OCI-LY1 (cell line): ENCODE results near the gene CDH26.

Source experiments
- H2AFZ ChIP-seq: fragments of 200-600 bp; sonication (generic), shearing (Covaris generic); 2 replicates; pipeline ENCODE4 v1.6.0; 2014; ENCODE audit warnings: antibody characterized with exemption, mild to moderate bottlenecking, low read length
- H3F3A ChIP-seq: fragments of 200-600 bp; sonication (generic), shearing (Covaris generic); 2 replicates; pipeline ENCODE4 v1.6.0; 2014; ENCODE audit warnings: mild to moderate bottlenecking, antibody characterized with exemption, low read length, moderate library complexity; ENCODE audit not compliant: insufficient read depth
- H3K27ac ChIP-seq: fragments of 200-600 bp; sonication (generic); 2 replicates; pipeline ENCODE4 v1.5.1; 2014; ENCODE audit warnings: low read length, mixed run types, mild to moderate bottlenecking, low read depth; ENCODE audit not compliant: poor library complexity, severe bottlenecking
- H3K27me3 ChIP-seq: fragments of 200-600 bp; sonication (generic); 2 replicates; pipeline ENCODE4 v1.6.0; 2014; ENCODE audit warnings: antibody characterized with exemption, mild to moderate bottlenecking, low read length, moderate library complexity; ENCODE audit not compliant: insufficient read depth
- H3K36me3 ChIP-seq: fragments of 200-600 bp; sonication (generic); 2 replicates; pipeline ENCODE4 v1.6.1; 2014; ENCODE audit warnings: mild to moderate bottlenecking, antibody characterized with exemption, low read length, moderate library complexity, mixed read lengths; ENCODE audit not compliant: insufficient read depth
- H3K4me1 ChIP-seq: fragments of 200-600 bp; sonication (generic); 2 replicates; pipeline ENCODE4 v1.5.1; 2014; ENCODE audit warnings: mild to moderate bottlenecking, low read length, moderate library complexity; ENCODE audit not compliant: insufficient read depth, severe bottlenecking
- H3K4me2 ChIP-seq: fragments of 200-600 bp; sonication (generic), shearing (Covaris generic); 2 replicates; pipeline ENCODE4 v1.6.1; 2014; ENCODE audit warnings: low read length
- H3K4me3 ChIP-seq: fragments of 200-600 bp; sonication (generic); 2 replicates; pipeline ENCODE4 v1.5.1; 2014; ENCODE audit warnings: low read length, low read depth, mild to moderate bottlenecking, mixed read lengths; ENCODE audit not compliant: poor library complexity, severe bottlenecking
- H3K79me2 ChIP-seq: fragments of 200-600 bp; shearing (Covaris generic); 2 replicates; pipeline ENCODE4 v1.6.1; 2016; ENCODE audit warnings: mixed run types, low read length, mixed read lengths; ENCODE audit not compliant: insufficient read depth
- H3K9ac ChIP-seq: fragments of 200-600 bp; sonication (generic), shearing (Covaris generic); 2 replicates; pipeline ENCODE4 v1.6.1; 2014; ENCODE audit warnings: mild to moderate bottlenecking, low read length, mixed read lengths
- H3K9me2 ChIP-seq: fragments of 200-600 bp; sonication (generic), shearing (Covaris generic); 2 replicates; pipeline ENCODE4 v1.6.1; 2014; ENCODE audit warnings: low read depth, mild to moderate bottlenecking, low read length, mixed read lengths
- H3K9me3 ChIP-seq: fragments of 200-600 bp; shearing (Covaris generic); 2 replicates; pipeline ENCODE4 v1.6.1; 2014; ENCODE audit warnings: low read length, mixed read lengths
- H4K20me1 ChIP-seq: fragments of 200-600 bp; sonication (generic), shearing (Covaris generic); 2 replicates; pipeline ENCODE4 v1.6.0; 2016; ENCODE audit warnings: mild to moderate bottlenecking, low read length; ENCODE audit not compliant: insufficient read depth
- EZH2 ChIP-seq: fragments of 200-600 bp; sonication (generic), shearing (Covaris generic); IDR thresholded peaks from 2 replicates; pipeline ENCODE4 v1.8.0; 2017; ENCODE audit warnings: borderline replicate concordance, mixed run types, mild to moderate bottlenecking, antibody characterized with exemption, low read length, moderate library complexity, mixed read lengths
- TF ChIP-seq, protein P1 (sequence below): fragments of 200-600 bp; sonication (generic), shearing (Covaris generic); IDR thresholded peaks from 2 replicates; pipeline ENCODE4 v1.5.1; 2017; ENCODE audit warnings: mild to moderate bottlenecking, antibody characterized with exemption, low read length, moderate library complexity, mixed read lengths

Gene CDH26

DNA sequence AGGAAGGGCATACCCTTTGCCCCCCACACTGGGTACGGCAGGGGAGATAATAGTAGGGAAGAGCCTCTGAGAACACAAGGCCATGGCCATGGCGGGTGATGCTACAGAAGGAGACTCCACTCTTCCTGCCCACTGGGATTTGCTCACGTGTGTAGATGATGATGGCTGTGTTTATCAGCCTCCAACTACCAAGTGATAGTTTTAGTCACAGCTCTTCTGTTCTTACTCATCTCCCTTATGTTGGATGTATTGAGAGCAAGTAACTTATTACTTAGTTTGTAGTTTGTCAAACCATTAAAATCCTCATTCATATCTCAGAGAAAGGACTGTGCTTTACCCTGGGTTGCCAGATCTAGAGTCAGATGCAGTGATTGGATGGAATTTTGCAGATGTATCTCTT is 66.0 kb downstream of the CDH26 start:
- Histone ChIP-seq H3K4me1 (no peaks in the 10 kb centered on the region), H3K4me2 (no peak overlapping the region), H3K36me3 (no peaks in the 10 kb centered on the region), H3K27ac (no peak overlapping the region), H3K9ac (no peak overlapping the region), H3K4me3 (no peak overlapping the region), H3K27me3 (0 out of 2 replicates have a peak, but pooled peaks cover 4% of the 10 kb centered on the region), H3F3A (no peaks in the 10 kb centered on the region), H3K79me2 (no peaks in the 10 kb centered on the region), H3K9me3 (no peaks in the 10 kb centered on the region), H3K9me2 (no peaks in the 10 kb centered on the region), H4K20me1 (no peaks in the 10 kb centered on the region), H2AFZ (no peak overlapping the region)
- TF ChIP-seq, protein P1, sequence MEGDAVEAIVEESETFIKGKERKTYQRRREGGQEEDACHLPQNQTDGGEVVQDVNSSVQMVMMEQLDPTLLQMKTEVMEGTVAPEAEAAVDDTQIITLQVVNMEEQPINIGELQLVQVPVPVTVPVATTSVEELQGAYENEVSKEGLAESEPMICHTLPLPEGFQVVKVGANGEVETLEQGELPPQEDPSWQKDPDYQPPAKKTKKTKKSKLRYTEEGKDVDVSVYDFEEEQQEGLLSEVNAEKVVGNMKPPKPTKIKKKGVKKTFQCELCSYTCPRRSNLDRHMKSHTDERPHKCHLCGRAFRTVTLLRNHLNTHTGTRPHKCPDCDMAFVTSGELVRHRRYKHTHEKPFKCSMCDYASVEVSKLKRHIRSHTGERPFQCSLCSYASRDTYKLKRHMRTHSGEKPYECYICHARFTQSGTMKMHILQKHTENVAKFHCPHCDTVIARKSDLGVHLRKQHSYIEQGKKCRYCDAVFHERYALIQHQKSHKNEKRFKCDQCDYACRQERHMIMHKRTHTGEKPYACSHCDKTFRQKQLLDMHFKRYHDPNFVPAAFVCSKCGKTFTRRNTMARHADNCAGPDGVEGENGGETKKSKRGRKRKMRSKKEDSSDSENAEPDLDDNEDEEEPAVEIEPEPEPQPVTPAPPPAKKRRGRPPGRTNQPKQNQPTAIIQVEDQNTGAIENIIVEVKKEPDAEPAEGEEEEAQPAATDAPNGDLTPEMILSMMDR, result no peak
- TF ChIP-seq EZH2, result no peak

DNA sequence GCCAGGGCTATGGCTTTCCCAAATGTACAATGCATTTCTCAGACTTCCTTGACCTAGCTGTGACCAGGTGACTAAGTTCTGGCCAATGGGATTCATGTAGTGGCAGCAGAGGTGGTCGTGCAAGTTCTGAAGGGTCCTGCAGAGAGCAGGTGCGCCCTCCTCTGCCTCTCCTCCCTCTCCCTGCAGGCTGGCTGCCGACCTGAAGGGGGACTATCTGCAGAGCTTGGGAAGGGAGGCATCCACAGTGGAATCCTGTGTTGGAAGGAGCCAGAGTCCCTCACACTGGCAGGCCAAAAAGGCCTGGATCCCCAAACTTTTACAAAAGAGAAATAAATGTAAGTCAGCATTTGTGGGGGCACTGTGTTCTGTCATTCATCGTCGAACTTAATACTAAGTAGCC is 66.6 kb downstream of the CDH26 start:
- 0 out of 2 replicates have a peak, but pooled peaks cover 4% of the 10 kb centered on the region for H3K27me3 ChIP-seq
- no peaks in the 10 kb centered on the region for H3K79me2 ChIP-seq
- no peaks in the 10 kb centered on the region for H3K4me1 ChIP-seq
- H3K4me2 ChIP-seq, result no peak overlapping the region
- H4K20me1 ChIP-seq, result no peaks in the 10 kb centered on the region
- no peaks in the 10 kb centered on the region for H3K9me2 ChIP-seq
- H3K27ac ChIP-seq, result no peak overlapping the region
- no peaks in the 10 kb centered on the region for H3F3A ChIP-seq
- TF ChIP-seq EZH2, result no peak
- TF ChIP-seq, protein P1, result no peak
- H3K4me3 ChIP-seq, result no peak overlapping the region
- no peak overlapping the region for H2AFZ ChIP-seq
- no peak overlapping the region for H3K9ac ChIP-seq
- no peaks in the 10 kb centered on the region for H3K9me3 ChIP-seq
- no peaks in the 10 kb centered on the region for H3K36me3 ChIP-seq

DNA sequence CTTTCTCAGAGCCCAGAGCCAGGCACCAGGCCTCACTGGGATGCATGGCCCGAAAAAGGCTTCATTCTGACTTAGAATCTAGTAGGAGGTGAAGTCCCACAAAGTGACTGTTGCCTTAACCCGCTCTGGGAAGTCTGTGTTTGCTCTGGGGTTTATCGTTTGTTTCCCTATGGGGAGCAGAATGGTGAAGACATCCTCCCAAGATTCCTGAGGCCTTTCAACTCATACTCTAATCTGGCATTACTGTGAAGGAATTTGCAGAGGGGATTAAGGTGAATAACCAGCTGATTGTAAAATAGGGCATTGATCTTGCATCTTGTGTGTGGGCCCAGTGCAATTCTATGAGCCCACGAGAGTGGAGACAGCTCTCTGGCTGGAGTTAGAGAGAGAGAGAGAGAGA is 67.8 kb downstream of the CDH26 start:
- H3K27ac ChIP-seq, result no peak overlapping the region
- no peak overlapping the region for H2AFZ ChIP-seq
- H3K9me2 ChIP-seq, result no peaks in the 10 kb centered on the region
- H4K20me1 ChIP-seq, result no peaks in the 10 kb centered on the region
- H3K4me3 ChIP-seq, result no peak overlapping the region
- H3K9ac ChIP-seq, result no peak overlapping the region
- H3K9me3 ChIP-seq, result no peaks in the 10 kb centered on the region
- no peaks in the 10 kb centered on the region for H3K36me3 ChIP-seq
- H3K4me2 ChIP-seq, result no peak overlapping the region
- H3K79me2 ChIP-seq, result no peaks in the 10 kb centered on the region
- no peaks in the 10 kb centered on the region for H3F3A ChIP-seq
- H3K4me1 ChIP-seq, result no peaks in the 10 kb centered on the region
- 0 out of 2 replicates have a peak, but pooled peaks cover 4% of the 10 kb centered on the region for H3K27me3 ChIP-seq
- TF ChIP-seq EZH2, result no peak
- TF ChIP-seq, protein P1, result no peak
